DND-41 (cell line): ENCODE data around the gene KRTAP16-1.

ENCODE experiments used
- CTCF ChIP-seq: IDR thresholded peaks from 2 replicates; pipeline ENCODE4 v1.5.1; 2012; ENCODE audit warnings: borderline replicate concordance, low read length, moderate library complexity, mild to moderate bottlenecking; ENCODE audit not compliant: poor library complexity, severe bottlenecking; ENCODE audit errors: extremely low read depth
- EZH2 ChIP-seq: IDR thresholded peaks from 3 replicates; pipeline ENCODE4 v1.6.1; 2012; ENCODE audit warnings: borderline replicate concordance, low read depth, mild to moderate bottlenecking, moderate library complexity, low read length, inconsistent platforms; ENCODE audit not compliant: severe bottlenecking

DNA sequence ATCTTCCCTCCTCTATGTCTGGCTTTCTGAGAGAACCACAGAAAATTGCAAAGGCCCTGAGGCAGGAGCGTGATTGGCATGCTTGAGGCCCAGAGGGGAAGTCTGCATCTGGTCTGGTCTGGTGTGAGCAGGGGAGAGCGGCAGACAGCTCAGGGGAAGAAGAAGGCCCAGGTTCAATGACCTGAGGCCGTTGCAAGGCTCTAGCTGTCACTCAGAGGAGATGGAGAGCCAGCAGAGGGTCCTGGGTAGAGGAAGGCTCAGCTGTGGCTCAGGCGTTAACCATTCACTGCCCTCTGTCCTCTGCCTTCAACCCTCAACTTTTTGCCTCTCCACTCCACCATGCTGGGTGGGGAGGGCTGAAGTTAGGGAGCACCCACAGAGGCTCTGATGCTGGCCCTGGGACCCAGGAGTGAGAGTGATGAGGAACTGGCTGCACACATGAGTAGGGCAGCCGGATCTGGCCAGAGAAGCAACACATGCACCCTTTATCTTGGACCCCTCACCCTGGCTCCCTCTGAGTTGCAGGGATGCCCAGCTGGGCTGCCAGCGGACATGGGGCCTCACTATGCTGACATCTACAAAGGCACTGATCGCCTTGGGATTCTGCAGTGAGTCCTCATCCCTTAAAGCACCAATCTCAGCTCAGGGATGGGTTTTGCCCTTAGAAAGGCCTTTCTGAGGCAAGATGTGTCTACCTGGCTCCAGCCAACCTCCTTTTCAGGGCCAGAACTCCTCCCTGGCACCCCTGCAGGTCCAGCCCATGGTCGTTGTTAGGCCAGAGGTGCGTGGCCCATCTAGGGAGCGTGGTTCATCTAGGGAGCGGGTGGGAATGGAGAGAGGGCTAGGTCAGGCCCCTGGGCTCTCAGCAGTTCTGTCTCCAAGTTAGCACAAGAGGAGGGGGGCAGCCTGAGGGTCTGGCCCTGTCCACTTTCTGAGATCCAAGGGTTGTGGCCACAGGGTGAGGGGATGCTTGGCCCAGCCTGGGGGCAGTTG, 14.1 kb upstream of the KRTAP16-1 start:
- TF ChIP-seq CTCF (no peak), EZH2 (no peak)
